Renal pelvis (tissue), 12 donors: ENCODE measurements around the gene TMEM14C. TPM values are rescaled to one million over a fixed set of nuclear protein-coding genes. Genes with fewer than 3 reads are reported as not detected.
A peak's percentile ranks its signal among the peaks of the same experiment; 100 is the strongest.

Experiments used
- DNase-seq: peaks from one replicate; pipeline ENCODE4 v3.0.0-alpha.2; 2013
- long read RNA-seq, 16 experiments: transcript quantifications; one replicate each; lab custom pipeline, GENCODE V29; 2026
- polyA plus RNA-seq, 3 donors: library from polyadenylated mRNA; unstranded; fragments of 120-200 nt; gene quantifications; one replicate each; pipeline ENCODE4 v1.2.1, GENCODE V29; 2013; ENCODE audit not compliant: insufficient read length in 3 of 3

The TMEM14C gene
- 100 to 1,000 TPM; 152 to 160 (median 157) TPM for polyA plus RNA-seq
- long read RNA-seq, donor 1, transcript TMEM14C-201 (6 exons, 1,113 nt), result major isoform, 130 of 149 reads
- long read RNA-seq, donor 1, transcript TMEM14C-205 (6 exons, 1,177 nt), result minor isoform, 5 of 149 reads
- long read RNA-seq, donor 1, partial matches to known transcripts, result 13 of 149 reads
- long read RNA-seq, donor 1, other reads (novel, unspliced or antisense), result 0 of 149 reads
- long read RNA-seq, donor 2, transcript TMEM14C-201 (6 exons, 1,113 nt), result major isoform, 127 of 141 reads
- long read RNA-seq, donor 2, transcript TMEM14C-205 (6 exons, 1,177 nt), result minor isoform, 5 of 141 reads
- long read RNA-seq, donor 2, partial matches to known transcripts, result 8 of 141 reads
- long read RNA-seq, donor 2, other reads (novel, unspliced or antisense), result 0 of 141 reads
- long read RNA-seq, donor 3, transcript TMEM14C-201 (6 exons, 1,113 nt), result major isoform, 111 of 145 reads
- long read RNA-seq, donor 3, transcript TMEM14C-205 (6 exons, 1,177 nt), result minor isoform, 5 of 145 reads
- long read RNA-seq, donor 3, partial matches to known transcripts, result 26 of 145 reads
- long read RNA-seq, donor 3, other reads (novel, unspliced or antisense), result 0 of 145 reads
- long read RNA-seq, donor 4, transcript TMEM14C-201 (6 exons, 1,113 nt), result major isoform, 152 of 225 reads
- long read RNA-seq, donor 4, partial matches to known transcripts, result 59 of 225 reads
- long read RNA-seq, donor 4, other reads (novel, unspliced or antisense), result 7 of 225 reads
- long read RNA-seq, donor 5, transcript TMEM14C-201 (6 exons, 1,113 nt), result major isoform, 83 of 96 reads
- long read RNA-seq, donor 5, partial matches to known transcripts, result 11 of 96 reads
- long read RNA-seq, donor 5, other reads (novel, unspliced or antisense), result 0 of 96 reads
- long read RNA-seq, donor 6, transcript TMEM14C-201 (6 exons, 1,113 nt), result major isoform, 73 of 97 reads
- long read RNA-seq, donor 6, partial matches to known transcripts, result 22 of 97 reads
- long read RNA-seq, donor 6, other reads (novel, unspliced or antisense), result 0 of 97 reads
- long read RNA-seq, donor 7, transcript TMEM14C-205 (6 exons, 1,177 nt), result minor isoform, 7 of 161 reads
- long read RNA-seq, donor 7, transcript TMEM14C-201 (6 exons, 1,113 nt), result major isoform, 108 of 161 reads
- long read RNA-seq, donor 7, partial matches to known transcripts, result 39 of 161 reads
- long read RNA-seq, donor 7, other reads (novel, unspliced or antisense), result 6 of 161 reads
- long read RNA-seq, donor 8, transcript TMEM14C-201 (6 exons, 1,113 nt), result major isoform, 58 of 59 reads
- long read RNA-seq, donor 8, partial matches to known transcripts, result 0 of 59 reads
- long read RNA-seq, donor 8, other reads (novel, unspliced or antisense), result 0 of 59 reads
- long read RNA-seq, donor 9, transcript TMEM14C-201 (6 exons, 1,113 nt), result major isoform, 140 of 168 reads
- long read RNA-seq, donor 9, transcript TMEM14C-205 (6 exons, 1,177 nt), result minor isoform, 7 of 168 reads
- long read RNA-seq, donor 9, partial matches to known transcripts, result 13 of 168 reads
- long read RNA-seq, donor 9, other reads (novel, unspliced or antisense), result 7 of 168 reads
- long read RNA-seq, donor 10, transcript TMEM14C-201 (6 exons, 1,113 nt), result major isoform, 76 of 130 reads
- long read RNA-seq, donor 10, partial matches to known transcripts, result 50 of 130 reads
- long read RNA-seq, donor 10, other reads (novel, unspliced or antisense), result 0 of 130 reads
- long read RNA-seq, donor 11, transcript TMEM14C-201 (6 exons, 1,113 nt), result major isoform, 61 of 71 reads
- long read RNA-seq, donor 11, partial matches to known transcripts, result 0 of 71 reads
- long read RNA-seq, donor 11, other reads (novel, unspliced or antisense), result 8 of 71 reads
- long read RNA-seq, donor 12, transcript TMEM14C-201 (6 exons, 1,113 nt), result major isoform, 147 of 158 reads
- long read RNA-seq, donor 12, partial matches to known transcripts, result 0 of 158 reads
- long read RNA-seq, donor 12, other reads (novel, unspliced or antisense), result 5 of 158 reads
- long read RNA-seq, donor 13, transcript TMEM14C-205 (6 exons, 1,177 nt), result minor isoform, 7 of 103 reads
- long read RNA-seq, donor 13, transcript TMEM14C-201 (6 exons, 1,113 nt), result major isoform, 67 of 103 reads
- long read RNA-seq, donor 13, partial matches to known transcripts, result 28 of 103 reads
- long read RNA-seq, donor 13, other reads (novel, unspliced or antisense), result 0 of 103 reads
- long read RNA-seq, donor 14, transcript TMEM14C-205 (6 exons, 1,177 nt), result minor isoform, 9 of 257 reads
- long read RNA-seq, donor 14, transcript TMEM14C-201 (6 exons, 1,113 nt), result major isoform, 157 of 257 reads
- long read RNA-seq, donor 14, partial matches to known transcripts, result 90 of 257 reads
- long read RNA-seq, donor 14, other reads (novel, unspliced or antisense), result 0 of 257 reads
- long read RNA-seq, donor 15, transcript TMEM14C-201 (6 exons, 1,113 nt), result major isoform, 117 of 130 reads
- long read RNA-seq, donor 15, partial matches to known transcripts, result 5 of 130 reads
- long read RNA-seq, donor 15, other reads (novel, unspliced or antisense), result 0 of 130 reads
- long read RNA-seq, donor 16, transcript TMEM14C-201 (6 exons, 1,113 nt), result major isoform, 137 of 190 reads
- long read RNA-seq, donor 16, partial matches to known transcripts, result 50 of 190 reads
- long read RNA-seq, donor 16, other reads (novel, unspliced or antisense), result 0 of 190 reads

GRCh38 chr6:10722820-10723566 is at the start of gene TMEM14C:
TSS of gene TMEM14C (plus strand) at chr6:10723070. CDS start at chr6:10724614, 1,544 bp downstream.
- DNase-seq, result peak; percentile 98

- DNase-seq, result no peak
These were observed 46.5 kb upstream of the TMEM14C start for GRCh38 chr6:10676403-10676802.

GRCh38 chr6:10678456-10678855 is 44.4 kb upstream of the TMEM14C start:
- DNase-seq, result no peak

GRCh38 chr6:10681795-10682194 is 41.1 kb upstream of the TMEM14C start:
- no peak for DNase-seq

- DNase-seq, result no peak
These were observed 40.4 kb upstream of the TMEM14C start for GRCh38 chr6:10682355-10682988.

- DNase-seq, result no peak
These were observed 38.3 kb upstream of the TMEM14C start for GRCh38 chr6:10684618-10685017.

GRCh38 chr6:10685092-10685915 is 37.6 kb upstream of the TMEM14C start:
- no peak for DNase-seq

GRCh38 chr6:10686901-10687300 is 36.0 kb upstream of the TMEM14C start:
- DNase-seq, result no peak

GRCh38 chr6:10687582-10687981 is 35.3 kb upstream of the TMEM14C start:
- DNase-seq, result no peak

GRCh38 chr6:10690651-10691445 is 32.0 kb upstream of the TMEM14C start:
- DNase-seq, result no peak

- no peak for DNase-seq
These were observed 29.8 kb upstream of the TMEM14C start for GRCh38 chr6:10692965-10693538.

- peak; percentile 95 for DNase-seq
These were observed 28.4 kb upstream of the TMEM14C start, which contains the start of the genes C6orf52 and PAK1IP1 for GRCh38 chr6:10694302-10695085. TSS of gene C6orf52 (minus strand) at chr6:10694616. CDS start at chr6:10687550, 7,066 bp downstream. TSS of gene PAK1IP1 (plus strand) at chr6:10694972. CDS start at chr6:10694986, 14 bp downstream.

- DNase-seq, result no peak
These were observed 27.7 kb upstream of the TMEM14C start for GRCh38 chr6:10695086-10695657.

- DNase-seq, result no peak
These were observed 26.2 kb upstream of the TMEM14C start for GRCh38 chr6:10696655-10697054.
